GM18907 (cell line): ENCODE data around the gene PHRF1.
"Not testable (repeated sequence)": the region's sequence is repeated elsewhere in the genome, so short reads cannot be mapped to it uniquely, and the experiment has no call there.

ENCODE experiments used
- ATAC-seq: cut with Tn5 transposase; IDR thresholded peaks from one replicate; pipeline ENCODE4 v1.9.1; 2021; ENCODE audit warnings: mild to moderate bottlenecking, moderate library complexity; ENCODE audit not compliant: unreplicated experiment

PHRF1 gene

GRCh38 chr11:647672-648158, 71.4 kb downstream of the PHRF1 start:
- ATAC-seq: not testable (repeated sequence)

DNA sequence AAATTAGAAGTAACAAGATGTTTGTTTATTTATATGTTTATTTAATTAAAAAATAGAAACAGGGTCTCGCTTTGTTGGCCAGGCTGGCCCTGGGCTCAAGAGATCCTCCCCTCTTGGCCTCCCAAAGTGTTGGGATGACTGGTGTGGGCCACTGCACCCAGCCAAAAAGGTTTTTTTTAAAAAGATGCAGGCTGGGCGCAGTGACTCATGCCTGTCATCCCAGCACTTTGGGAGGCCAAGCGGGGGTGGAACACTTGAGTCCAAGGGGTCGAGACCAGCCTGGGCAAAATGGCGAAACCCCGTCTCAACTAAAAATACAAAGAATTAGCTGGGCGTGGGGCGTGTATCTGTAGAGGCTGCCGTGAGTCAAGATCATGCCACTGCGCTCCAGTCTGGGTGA, 74.2 kb downstream of the PHRF1 start:
- ATAC-seq: no peak

DNA sequence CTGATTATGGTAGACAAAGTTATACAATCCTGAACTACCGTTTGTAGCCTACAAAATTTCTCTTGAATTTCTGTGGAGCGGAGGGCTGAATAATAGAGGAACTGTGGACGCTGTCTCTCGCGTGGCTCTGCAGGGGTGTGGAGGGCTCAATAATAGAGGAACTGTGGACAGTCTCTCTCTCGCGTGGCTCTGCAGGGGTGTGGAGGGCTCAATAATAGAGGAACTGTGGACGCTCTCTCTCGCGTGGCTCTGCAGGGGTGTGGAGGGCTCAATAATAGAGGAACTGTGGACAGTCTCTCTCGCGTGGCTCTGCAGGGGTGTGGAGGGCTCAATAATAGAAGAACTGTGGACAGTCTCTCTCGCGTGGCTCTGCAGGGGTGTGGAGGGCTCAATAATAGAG, 76.9 kb downstream of the PHRF1 start:
- not testable (repeated sequence) for ATAC-seq

- ATAC-seq: no peak
Measured at GRCh38 chr11:653837-654236, 77.6 kb downstream of the PHRF1 start.

DNA sequence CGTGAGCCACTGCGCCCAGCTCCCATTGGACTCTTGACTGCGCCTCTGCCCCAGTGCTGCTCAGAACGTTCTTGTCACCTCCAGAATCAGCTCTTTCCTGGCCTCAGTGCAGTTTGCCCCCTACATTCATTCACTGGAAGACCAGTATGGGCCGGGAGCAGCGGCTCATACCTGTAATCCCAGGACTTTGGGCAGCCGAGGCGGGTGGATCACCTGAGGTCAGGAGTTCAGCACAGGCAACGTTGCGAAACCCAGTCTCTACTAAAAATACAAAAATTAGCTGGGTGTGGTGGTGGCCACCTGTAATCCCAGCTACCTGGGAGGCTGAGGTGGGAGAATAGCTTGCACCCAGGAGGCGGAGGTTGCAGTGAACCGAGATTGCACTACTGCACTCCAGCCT, 78.2 kb downstream of the PHRF1 start:
- ATAC-seq: not testable (repeated sequence)

DNA sequence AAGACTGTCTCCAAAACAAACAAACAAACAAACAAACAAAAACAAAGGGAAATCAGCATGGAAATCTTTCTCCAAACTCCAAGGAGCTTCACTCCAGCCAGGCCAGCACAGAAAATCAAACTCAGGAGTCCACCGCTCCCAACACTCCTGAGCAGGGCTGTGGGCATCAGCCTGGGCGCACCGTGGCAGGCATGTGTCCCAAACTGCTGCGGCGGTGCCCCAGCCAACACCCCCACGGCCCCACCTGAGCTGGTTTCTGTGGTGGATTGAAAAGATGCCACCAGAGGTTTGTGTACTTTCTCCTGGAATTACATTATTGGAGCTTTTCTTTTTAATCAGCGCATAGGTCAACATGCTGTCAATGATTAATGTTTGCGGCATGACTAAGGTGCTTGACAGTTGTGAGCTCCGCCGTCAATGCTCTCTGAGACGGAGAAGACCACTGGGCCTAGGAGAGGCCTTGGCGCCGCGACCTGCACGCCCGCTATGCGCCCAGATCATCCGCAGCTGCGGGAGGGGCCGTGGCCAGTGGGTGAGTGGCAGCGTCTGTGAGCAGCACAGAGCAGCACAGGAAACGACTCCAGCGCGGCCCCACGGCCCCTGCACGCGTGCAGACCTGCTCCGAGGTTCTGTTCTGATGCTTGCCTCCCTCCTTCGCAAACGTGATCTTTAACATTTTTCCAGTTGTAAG, 78.9 kb downstream of the PHRF1 start:
- no peak for ATAC-seq

DNA sequence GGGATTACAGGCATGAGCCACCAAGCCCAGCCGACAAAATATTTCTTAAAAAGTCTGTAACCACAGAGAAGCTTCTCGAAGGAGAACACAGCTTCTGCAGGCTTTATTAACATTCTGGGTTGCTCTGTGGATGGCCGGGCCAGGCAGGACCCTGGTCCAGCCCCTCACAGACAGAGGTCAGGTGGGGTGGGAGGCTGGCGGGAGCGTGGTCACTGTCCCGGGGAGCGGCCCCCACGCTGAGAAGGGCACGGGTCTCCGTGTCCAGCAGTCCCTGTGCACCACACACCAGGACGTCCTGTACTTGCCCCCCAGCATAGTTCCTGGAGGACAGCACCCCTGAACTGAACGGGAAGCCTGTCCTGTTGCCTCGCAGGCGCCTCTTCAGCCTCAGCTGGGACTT, 80.2 kb downstream of the PHRF1 start:
- no peak for ATAC-seq

DNA sequence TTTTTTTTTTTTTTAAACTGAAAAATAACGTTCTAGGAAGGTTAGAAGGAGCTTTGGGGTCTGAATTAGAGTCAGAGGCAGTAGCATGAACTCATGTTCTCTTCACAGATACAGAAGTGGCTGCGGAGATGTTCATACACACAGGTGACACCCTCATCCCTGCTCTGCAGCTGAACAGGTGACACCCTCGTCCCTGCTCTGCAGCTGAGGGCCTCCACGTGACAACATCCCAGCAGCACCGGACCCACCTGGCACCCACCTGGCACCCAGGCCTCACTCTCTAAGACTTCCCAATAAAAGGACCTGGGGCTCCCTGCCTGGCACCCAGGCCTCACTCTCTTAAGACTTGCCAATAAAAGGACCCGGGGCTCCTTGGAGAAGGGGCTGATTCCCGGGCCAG, 80.6 kb downstream of the PHRF1 start:
- no peak for ATAC-seq

GRCh38 chr11:657691-658126, 81.4 kb downstream of the PHRF1 start:
- no peak for ATAC-seq

DNA sequence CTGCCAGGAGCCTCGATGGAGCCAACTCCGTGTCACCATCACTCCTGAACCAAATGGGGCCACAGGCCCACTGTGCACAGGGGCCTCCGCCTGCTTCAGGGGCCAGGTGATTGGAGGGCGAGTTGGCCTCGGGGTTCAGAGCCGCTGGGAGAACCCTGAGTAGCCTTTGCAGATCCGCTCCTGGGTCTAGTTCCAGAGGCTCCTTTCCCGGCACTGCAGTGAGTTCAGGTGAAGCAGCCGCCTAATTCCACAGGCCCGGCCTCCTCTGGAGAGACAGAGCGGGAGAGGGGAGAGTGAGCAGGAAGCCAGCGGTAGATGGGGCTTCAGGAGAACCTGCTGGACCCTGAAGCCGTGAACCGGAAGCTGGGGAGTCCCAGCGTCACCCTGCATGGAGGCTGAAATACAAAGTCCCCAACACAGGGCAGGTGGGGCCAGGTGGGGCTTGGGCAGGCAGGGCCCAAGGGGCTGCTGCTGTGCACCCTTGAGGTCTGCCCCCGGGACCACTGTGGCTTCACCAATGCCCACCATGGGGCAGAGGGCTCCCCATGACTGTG, 83.3 kb downstream of the PHRF1 start:
- no peak for ATAC-seq

DNA sequence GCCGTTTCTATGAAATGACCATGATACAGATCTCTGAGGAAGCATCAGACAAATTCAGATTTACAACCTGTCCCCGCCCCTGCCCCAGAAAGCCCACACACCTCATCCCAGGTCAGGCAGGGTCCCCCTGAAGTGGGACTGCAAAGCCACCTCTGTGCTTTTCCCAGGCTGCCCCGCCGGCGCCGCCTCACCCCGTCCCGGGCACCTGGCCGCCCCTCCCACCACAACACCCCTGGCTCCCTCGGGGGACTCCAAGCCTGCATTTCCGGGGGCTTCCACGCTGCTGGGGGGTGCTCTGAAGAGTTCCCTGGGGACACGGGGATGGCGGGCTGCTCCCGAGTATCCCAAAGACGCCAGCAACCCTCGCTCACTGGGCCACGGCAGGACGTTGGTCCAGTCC, 84.0 kb downstream of the PHRF1 start:
- ATAC-seq: no peak

- no peak for ATAC-seq
Measured at GRCh38 chr11:660681-661444, 84.6 kb downstream of the PHRF1 start.
